Suprapubic skin (tissue), 3 donors: ENCODE measurements around the gene NR2F1-AS1.

Experiments used
- CTCF ChIP-seq, 2 donors: fragments of 200-600 bp in 1 of 2; fragments of 450-650 bp in 1 of 2; sonication (generic) in 1 of 2; IDR thresholded peaks; one replicate each; pipeline ENCODE4 v1.5.1; 2016 to 2019; ENCODE audit warnings: antibody characterized with exemption in 2 of 2, mild to moderate bottlenecking in 1 of 2, moderate library complexity in 1 of 2
- POLR2AphosphoS5 ChIP-seq, 3 donors: sonication (generic); formaldehyde crosslinking; IDR thresholded peaks; one replicate each; pipeline ENCODE4 v1.6.1; 2017; ENCODE audit warnings: antibody characterized with exemption in 3 of 3

GRCh38 chr5:93602241-93603077 lies 21.4 kb upstream of the NR2F1-AS1 start:
- no peak for TF ChIP-seq CTCF (IDR thresholded peaks at IDR 0.05)
- TF ChIP-seq POLR2AphosphoS5 (IDR thresholded peaks at IDR 0.05), result no peak
